ENCODE measurements around the gene TTLL3. TPM values are rescaled to one million over a fixed set of nuclear protein-coding genes. Genes with fewer than 3 reads are reported as not detected.

TTLL3 gene
- total and polyA plus RNA-seq, 2 of the 4 experiments (the other 2 are of a cell fraction): 6.8 to 43.4 TPM

DNA sequence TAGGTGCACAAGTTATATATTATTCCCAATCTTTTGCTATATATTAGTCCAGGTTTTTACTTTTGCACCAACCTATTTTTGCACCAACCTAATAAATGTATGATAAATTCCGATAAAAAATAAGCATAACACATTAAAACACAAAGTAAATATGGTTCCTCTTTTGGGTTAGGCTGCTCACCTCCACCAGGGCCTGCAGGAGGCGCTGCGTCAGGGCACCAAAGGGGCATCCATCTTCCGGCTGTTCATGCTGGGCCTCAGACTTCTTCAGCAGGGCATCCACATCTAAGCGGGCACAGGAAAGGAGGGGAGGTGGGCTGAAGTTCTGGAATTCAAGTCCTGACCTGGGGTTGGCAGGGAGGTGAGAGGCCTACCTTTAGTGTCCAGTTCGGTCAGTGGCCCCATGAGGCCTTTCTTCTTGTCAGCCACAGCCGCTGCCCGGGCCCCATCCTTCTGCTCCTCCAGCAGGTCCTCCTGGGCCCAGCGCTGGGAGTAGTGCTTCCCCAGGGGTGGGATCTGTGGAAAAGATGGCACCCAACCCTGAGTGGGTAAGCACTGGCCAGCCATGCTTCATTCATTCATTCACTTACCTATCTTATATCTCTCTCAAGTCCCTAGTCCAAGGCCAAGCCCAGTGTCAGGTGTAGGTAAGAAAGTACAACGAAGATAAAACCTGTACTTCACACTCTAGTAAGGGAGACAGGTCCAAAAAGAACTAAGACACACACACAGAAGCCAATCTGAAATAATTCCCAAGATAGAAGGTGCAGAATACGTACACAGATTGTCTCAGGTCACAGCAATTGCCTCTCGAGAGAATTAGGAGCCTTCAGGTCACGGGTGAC lies 23.0 kb upstream of the TTLL3 start:
- H3K36me3 ChIP-seq (ENCODE audit: control insufficient read depth, insufficient read depth, low read length): peaks cover 46% of the 10 kb centered on the region
- intact Hi-C loops (cut with micrococcal nuclease): no loop called here
- in situ Hi-C loops (cut with MboI; ENCODE audit: low sequenced_read_pairs): no loop called here
- no TSS peak for BruUV-seq (replicated peaks)
- 96% methylated on average over 4 of the region's 13 CpGs; no CpG with 5 or more reads in 1 of the 2 experiments for WGBS, 2 experiments (ENCODE audit: extremely low coverage in 2 of 2, insufficient read length in 1 of 2)
- H3K23ac ChIP-seq (ENCODE audit: low read depth, low read length): no peak overlapping the region
- no peak overlapping the region for H2BK15ac ChIP-seq (ENCODE audit: low read depth, low read length)
- no peak for ATAC-seq (ENCODE audit: low read depth)
- no peak overlapping the region for H3K56ac ChIP-seq (ENCODE audit: extremely low read depth, insufficient read depth, low read length)
- no peak overlapping the region for H2BK5ac ChIP-seq (ENCODE audit: low read depth, low read length, poor library complexity, severe bottlenecking)
- no peak overlapping the region for H2BK20ac ChIP-seq (ENCODE audit: low read depth, low read length)
- H3K9ac ChIP-seq (ENCODE audit: low read depth, low read length): no peak overlapping the region
- dilution Hi-C loops (cut with HindIII; ENCODE audit: low sequenced_read_pairs, unreplicated experiment): no loop called here
- no peak overlapping the region for H4K91ac ChIP-seq (ENCODE audit: insufficient read depth, low read depth, low read length)
- H2AK9ac ChIP-seq (replicated peaks; ENCODE audit: low read depth, low read length, poor library complexity): peak overlapping the region; percentile 34
- H3K9me3 ChIP-seq (ENCODE audit: control insufficient read depth, insufficient read depth, low read length): no peaks in the 10 kb centered on the region
- H3K4ac ChIP-seq (ENCODE audit: low read depth, low read length): no peak overlapping the region
- H4K5ac ChIP-seq (ENCODE audit: low read depth, low read length): no peak overlapping the region
- no peak overlapping the region for H3K4me3 ChIP-seq (ENCODE audit: insufficient read depth, low read depth, low read length)
- no peaks in the 10 kb centered on the region for H4K20me1 ChIP-seq (ENCODE audit: insufficient read depth, low read length)
- H3K27ac ChIP-seq (ENCODE audit: insufficient read depth, low read length): no peak overlapping the region
- ChIA-PET CTCF (no interaction called here), POLR2A (ENCODE audit: unreplicated experiment) (no interaction called here)
- H3K79me1 ChIP-seq (ENCODE audit: low read depth in 1 of 2, low read length in 2 of 2): peaks cover 25 to 27% of the 10 kb centered on the region in 2 experiments
- no peak overlapping the region for H2AFZ ChIP-seq (replicated peaks; ENCODE audit: low read length, poor library complexity)
- no peaks in the 10 kb centered on the region for H3K27me3 ChIP-seq (ENCODE audit: control insufficient read depth, insufficient read depth, low read length)
- no peak for DNase-seq
- H3K18ac ChIP-seq (ENCODE audit: low read depth, low read length): no peak overlapping the region
- H4K8ac ChIP-seq (ENCODE audit: low read depth in 2 of 2, low read length in 2 of 2): no peak overlapping the region
- H3K4me1 ChIP-seq (ENCODE audit: control insufficient read depth, insufficient read depth, low read length): peaks cover 9% of the 10 kb centered on the region
- no peak for TF ChIP-seq POLR2A (IDR thresholded peaks at IDR 0.05; ENCODE audit: low read depth, low read length)
- TF ChIP-seq, protein P1, sequence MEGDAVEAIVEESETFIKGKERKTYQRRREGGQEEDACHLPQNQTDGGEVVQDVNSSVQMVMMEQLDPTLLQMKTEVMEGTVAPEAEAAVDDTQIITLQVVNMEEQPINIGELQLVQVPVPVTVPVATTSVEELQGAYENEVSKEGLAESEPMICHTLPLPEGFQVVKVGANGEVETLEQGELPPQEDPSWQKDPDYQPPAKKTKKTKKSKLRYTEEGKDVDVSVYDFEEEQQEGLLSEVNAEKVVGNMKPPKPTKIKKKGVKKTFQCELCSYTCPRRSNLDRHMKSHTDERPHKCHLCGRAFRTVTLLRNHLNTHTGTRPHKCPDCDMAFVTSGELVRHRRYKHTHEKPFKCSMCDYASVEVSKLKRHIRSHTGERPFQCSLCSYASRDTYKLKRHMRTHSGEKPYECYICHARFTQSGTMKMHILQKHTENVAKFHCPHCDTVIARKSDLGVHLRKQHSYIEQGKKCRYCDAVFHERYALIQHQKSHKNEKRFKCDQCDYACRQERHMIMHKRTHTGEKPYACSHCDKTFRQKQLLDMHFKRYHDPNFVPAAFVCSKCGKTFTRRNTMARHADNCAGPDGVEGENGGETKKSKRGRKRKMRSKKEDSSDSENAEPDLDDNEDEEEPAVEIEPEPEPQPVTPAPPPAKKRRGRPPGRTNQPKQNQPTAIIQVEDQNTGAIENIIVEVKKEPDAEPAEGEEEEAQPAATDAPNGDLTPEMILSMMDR (conservative IDR thresholded peaks at IDR 0.05; ENCODE audit: low read depth, low read length): 0 out of 2 replicates have a peak, but pooled peaks have one; percentile 34
- no peak overlapping the region for H2AK5ac ChIP-seq (ENCODE audit: low read depth, low read length)
- H3K14ac ChIP-seq (replicated peaks; ENCODE audit: low read depth, low read length): no peak overlapping the region
- H3K9me1 ChIP-seq (ENCODE audit: insufficient read depth, low read length): peaks cover 15% of the 10 kb centered on the region
- H2BK120ac ChIP-seq (ENCODE audit: low read depth, low read length): no peak overlapping the region
- no peak overlapping the region for H3K4me2 ChIP-seq (ENCODE audit: low read depth, low read length)
